Measurements from ENCODE around the gene HSPA12B. TPM values are rescaled to one million over a fixed set of nuclear protein-coding genes. Genes with fewer than 3 reads are reported as not detected.

HSPA12B gene
- total RNA-seq, 1 experiment from 2014 or later = 6.3 TPM

DNA sequence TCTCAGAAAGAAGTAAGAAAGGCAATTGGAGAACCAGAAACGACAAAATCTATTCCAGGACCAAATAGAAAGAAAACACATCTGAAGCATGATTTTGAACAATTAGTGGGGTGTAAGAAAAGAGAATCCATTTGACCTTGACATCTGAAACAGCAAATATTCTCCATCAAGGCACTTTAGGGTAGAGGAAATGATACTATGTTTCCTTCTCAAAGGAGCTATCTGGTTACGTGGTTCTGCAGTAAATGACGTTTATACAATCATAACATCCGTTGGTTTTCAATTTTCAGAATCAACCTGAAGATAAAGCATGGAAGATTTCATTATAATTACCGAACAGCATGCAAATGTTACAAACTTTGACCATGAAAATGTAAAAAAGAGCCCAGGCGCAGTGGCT is 11.9 kb upstream of the HSPA12B start (continued):
- TF ChIP-seq, protein P1, sequence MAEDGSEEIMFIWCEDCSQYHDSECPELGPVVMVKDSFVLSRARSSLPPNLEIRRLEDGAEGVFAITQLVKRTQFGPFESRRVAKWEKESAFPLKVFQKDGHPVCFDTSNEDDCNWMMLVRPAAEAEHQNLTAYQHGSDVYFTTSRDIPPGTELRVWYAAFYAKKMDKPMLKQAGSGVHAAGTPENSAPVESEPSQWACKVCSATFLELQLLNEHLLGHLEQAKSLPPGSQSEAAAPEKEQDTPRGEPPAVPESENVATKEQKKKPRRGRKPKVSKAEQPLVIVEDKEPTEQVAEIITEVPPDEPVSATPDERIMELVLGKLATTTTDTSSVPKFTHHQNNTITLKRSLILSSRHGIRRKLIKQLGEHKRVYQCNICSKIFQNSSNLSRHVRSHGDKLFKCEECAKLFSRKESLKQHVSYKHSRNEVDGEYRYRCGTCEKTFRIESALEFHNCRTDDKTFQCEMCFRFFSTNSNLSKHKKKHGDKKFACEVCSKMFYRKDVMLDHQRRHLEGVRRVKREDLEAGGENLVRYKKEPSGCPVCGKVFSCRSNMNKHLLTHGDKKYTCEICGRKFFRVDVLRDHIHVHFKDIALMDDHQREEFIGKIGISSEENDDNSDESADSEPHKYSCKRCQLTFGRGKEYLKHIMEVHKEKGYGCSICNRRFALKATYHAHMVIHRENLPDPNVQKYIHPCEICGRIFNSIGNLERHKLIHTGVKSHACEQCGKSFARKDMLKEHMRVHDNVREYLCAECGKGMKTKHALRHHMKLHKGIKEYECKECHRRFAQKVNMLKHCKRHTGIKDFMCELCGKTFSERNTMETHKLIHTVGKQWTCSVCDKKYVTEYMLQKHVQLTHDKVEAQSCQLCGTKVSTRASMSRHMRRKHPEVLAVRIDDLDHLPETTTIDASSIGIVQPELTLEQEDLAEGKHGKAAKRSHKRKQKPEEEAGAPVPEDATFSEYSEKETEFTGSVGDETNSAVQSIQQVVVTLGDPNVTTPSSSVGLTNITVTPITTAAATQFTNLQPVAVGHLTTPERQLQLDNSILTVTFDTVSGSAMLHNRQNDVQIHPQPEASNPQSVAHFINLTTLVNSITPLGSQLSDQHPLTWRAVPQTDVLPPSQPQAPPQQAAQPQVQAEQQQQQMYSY (CRISPR knock-in tag; IDR thresholded peaks at IDR 0.05) = no peak
- TF ChIP-seq SMAD4 (CRISPR knock-in tag; IDR thresholded peaks at IDR 0.05) = no peak

DNA sequence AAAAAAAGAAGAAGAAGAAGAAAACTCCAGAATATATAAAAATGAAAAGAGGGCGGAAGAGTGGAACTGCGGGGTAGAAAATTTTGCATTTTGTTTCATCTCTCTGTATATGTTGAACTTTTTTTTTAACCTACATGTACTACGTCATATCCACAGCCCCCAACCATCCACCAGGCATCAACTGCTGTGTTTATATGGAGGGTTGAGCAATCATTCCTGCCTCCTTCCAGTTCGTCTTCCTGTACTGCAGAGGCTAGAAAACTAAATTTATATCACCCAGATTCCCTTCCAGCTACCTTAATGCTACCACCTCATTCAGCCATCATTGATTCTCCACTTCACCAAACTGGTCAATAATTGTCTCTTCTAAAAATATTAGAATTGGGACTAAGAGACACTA is 10.6 kb upstream of the HSPA12B start:
- POLR2A ChIA-PET = no interaction called here
- peaks cover 4% of the 10 kb centered on the region; the same call in 1 of the 2 replicates for H3K9me3 Mint-ChIP-seq
- peaks cover 8% of the 10 kb centered on the region for H3K4me1 Mint-ChIP-seq
- no peaks in the 10 kb centered on the region for H3K36me3 Mint-ChIP-seq
- DNase-seq (ENCODE audit: low spot score) (no peak), ATAC-seq (no peak)
- H3K27me3 Mint-ChIP-seq (ENCODE audit: low read depth) = peaks cover 2% of the 10 kb centered on the region
- CTCF ChIA-PET = interaction anchor here (1.0 to 3.5 kb wide), 2 partner anchors 11 to 28 kb away, joined by 4 to 13 read pairs; no protein-coding TSS in a partner anchor
- H3K27ac Mint-ChIP-seq = no peak overlapping the region
- H3K4me3 Mint-ChIP-seq = no peak overlapping the region
- TF ChIP-seq FOXK1 (CRISPR knock-in tag; IDR thresholded peaks at IDR 0.05) (no peak), ZNF219 (CRISPR knock-in tag; IDR thresholded peaks at IDR 0.05; ENCODE audit: borderline replicate concordance) (no peak), ZNF423 (CRISPR knock-in tag; IDR thresholded peaks at IDR 0.05) (no peak), TEAD4 (CRISPR knock-in tag; IDR thresholded peaks at IDR 0.05) (no peak), SMAD3 (CRISPR knock-in tag; IDR thresholded peaks at IDR 0.05; ENCODE audit: borderline replicate concordance) (no peak), JUN (CRISPR knock-in tag; IDR thresholded peaks at IDR 0.05) (no peak), GTF2I (CRISPR knock-in tag; conservative IDR thresholded peaks at IDR 0.05) (no peak), SOX15 (CRISPR knock-in tag; IDR thresholded peaks at IDR 0.05) (no peak)
- TF ChIP-seq, protein P2, sequence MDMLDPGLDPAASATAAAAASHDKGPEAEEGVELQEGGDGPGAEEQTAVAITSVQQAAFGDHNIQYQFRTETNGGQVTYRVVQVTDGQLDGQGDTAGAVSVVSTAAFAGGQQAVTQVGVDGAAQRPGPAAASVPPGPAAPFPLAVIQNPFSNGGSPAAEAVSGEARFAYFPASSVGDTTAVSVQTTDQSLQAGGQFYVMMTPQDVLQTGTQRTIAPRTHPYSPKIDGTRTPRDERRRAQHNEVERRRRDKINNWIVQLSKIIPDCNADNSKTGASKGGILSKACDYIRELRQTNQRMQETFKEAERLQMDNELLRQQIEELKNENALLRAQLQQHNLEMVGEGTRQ (CRISPR knock-in tag; IDR thresholded peaks at IDR 0.05) = no peak
- TF ChIP-seq, protein P3, sequence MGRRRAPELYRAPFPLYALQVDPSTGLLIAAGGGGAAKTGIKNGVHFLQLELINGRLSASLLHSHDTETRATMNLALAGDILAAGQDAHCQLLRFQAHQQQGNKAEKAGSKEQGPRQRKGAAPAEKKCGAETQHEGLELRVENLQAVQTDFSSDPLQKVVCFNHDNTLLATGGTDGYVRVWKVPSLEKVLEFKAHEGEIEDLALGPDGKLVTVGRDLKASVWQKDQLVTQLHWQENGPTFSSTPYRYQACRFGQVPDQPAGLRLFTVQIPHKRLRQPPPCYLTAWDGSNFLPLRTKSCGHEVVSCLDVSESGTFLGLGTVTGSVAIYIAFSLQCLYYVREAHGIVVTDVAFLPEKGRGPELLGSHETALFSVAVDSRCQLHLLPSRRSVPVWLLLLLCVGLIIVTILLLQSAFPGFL (CRISPR knock-in tag; IDR thresholded peaks at IDR 0.05; ENCODE audit: borderline replicate concordance) = no peak
- TF ChIP-seq, protein P4, sequence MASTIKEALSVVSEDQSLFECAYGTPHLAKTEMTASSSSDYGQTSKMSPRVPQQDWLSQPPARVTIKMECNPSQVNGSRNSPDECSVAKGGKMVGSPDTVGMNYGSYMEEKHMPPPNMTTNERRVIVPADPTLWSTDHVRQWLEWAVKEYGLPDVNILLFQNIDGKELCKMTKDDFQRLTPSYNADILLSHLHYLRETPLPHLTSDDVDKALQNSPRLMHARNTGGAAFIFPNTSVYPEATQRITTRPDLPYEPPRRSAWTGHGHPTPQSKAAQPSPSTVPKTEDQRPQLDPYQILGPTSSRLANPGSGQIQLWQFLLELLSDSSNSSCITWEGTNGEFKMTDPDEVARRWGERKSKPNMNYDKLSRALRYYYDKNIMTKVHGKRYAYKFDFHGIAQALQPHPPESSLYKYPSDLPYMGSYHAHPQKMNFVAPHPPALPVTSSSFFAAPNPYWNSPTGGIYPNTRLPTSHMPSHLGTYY (CRISPR knock-in tag; IDR thresholded peaks at IDR 0.05) = no peak
- TF ChIP-seq, protein P5, sequence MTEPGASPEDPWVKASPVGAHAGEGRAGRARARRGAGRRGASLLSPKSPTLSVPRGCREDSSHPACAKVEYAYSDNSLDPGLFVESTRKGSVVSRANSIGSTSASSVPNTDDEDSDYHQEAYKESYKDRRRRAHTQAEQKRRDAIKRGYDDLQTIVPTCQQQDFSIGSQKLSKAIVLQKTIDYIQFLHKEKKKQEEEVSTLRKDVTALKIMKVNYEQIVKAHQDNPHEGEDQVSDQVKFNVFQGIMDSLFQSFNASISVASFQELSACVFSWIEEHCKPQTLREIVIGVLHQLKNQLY (CRISPR knock-in tag; IDR thresholded peaks at IDR 0.05) = no peak

DNA sequence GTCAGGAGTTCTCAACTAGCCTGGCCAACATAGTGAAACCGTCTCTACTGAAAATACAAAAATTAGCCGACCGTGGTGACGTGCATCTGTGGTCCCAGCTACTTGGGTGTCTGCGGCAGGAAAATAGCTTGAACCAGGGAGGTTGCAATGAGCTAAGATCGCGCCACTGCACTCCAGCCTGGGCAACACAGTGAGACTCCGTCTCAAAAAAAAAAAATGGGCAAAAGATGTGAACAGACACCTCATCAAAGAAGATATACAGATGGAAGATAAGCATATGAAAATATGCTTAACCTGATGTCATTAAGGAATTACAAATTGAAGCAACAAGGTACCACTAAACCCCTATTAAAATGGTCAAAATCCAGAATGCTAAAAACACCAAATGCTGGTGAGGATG is 9.2 kb upstream of the HSPA12B start:
- TF ChIP-seq ZNF121 (CRISPR knock-in tag; IDR thresholded peaks at IDR 0.05) = peak; percentile 69; the same call in 1 of the 2 replicates
- TF ChIP-seq TEAD4 (CRISPR knock-in tag; IDR thresholded peaks at IDR 0.05) = no peak
- TF ChIP-seq NFATC4 (CRISPR knock-in tag; IDR thresholded peaks at IDR 0.05) = no peak
- H3K4me1 Mint-ChIP-seq = peaks cover 15% of the 10 kb centered on the region
- no peak for DNase-seq (ENCODE audit: low spot score)

More for the DNA sequence above, 9.2 kb upstream of the HSPA12B start:
- Mint-ChIP-seq H3K27ac (no peak overlapping the region), H3K9me3 (peaks cover 4% of the 10 kb centered on the region; the same call in 1 of the 2 replicates), H3K36me3 (no peaks in the 10 kb centered on the region), H3K4me3 (no peak overlapping the region), H3K27me3 (ENCODE audit: low read depth) (peaks cover 15% of the 10 kb centered on the region)
- ChIA-PET CTCF (interaction anchor here (1.2 to 3.5 kb wide), 2 partner anchors 13 to 15 kb away, joined by 3 to 13 read pairs; no protein-coding TSS in a partner anchor), POLR2A (no interaction called here)
- no peak for ATAC-seq
